NCI-H1048 (cell line): Measurements from ENCODE around the gene TTC7B.

Experiments used
- DNase-seq: peaks from one replicate; lab custom pipeline; 2025; lab: John Stamatoyannopoulos, UW

Gene TTC7B

GRCh38 chr14:90741682-90741946, 74.6 kb downstream of the TTC7B start:
- no peak for DNase-seq

- no peak for DNase-seq
These were observed 75.1 kb downstream of the TTC7B start for GRCh38 chr14:90740946-90741681.

GRCh38 chr14:90740081-90740480, 76.1 kb downstream of the TTC7B start:
- DNase-seq: no peak

GRCh38 chr14:90739318-90740068, 76.7 kb downstream of the TTC7B start:
- DNase-seq: no peak

GRCh38 chr14:90733139-90733808, 83.0 kb downstream of the TTC7B start:
- no peak for DNase-seq

- no peak for DNase-seq
These were observed 83.5 kb downstream of the TTC7B start for GRCh38 chr14:90732718-90733117.

GRCh38 chr14:90732139-90732538, 84.1 kb downstream of the TTC7B start:
- no peak for DNase-seq

GRCh38 chr14:90731487-90731886, 84.7 kb downstream of the TTC7B start:
- DNase-seq: no peak

GRCh38 chr14:90730206-90730766, 85.9 kb downstream of the TTC7B start:
- DNase-seq: no peak

GRCh38 chr14:90728951-90729350, 87.3 kb downstream of the TTC7B start:
- no peak for DNase-seq

GRCh38 chr14:90727082-90727481, 89.1 kb downstream of the TTC7B start:
- DNase-seq: no peak

GRCh38 chr14:90726656-90727055, 89.6 kb downstream of the TTC7B start:
- DNase-seq: no peak

- no peak for DNase-seq
These were observed 91.4 kb downstream of the TTC7B start for GRCh38 chr14:90724866-90725265.

GRCh38 chr14:90722590-90722989, 93.6 kb downstream of the TTC7B start:
- DNase-seq: no peak

- DNase-seq: no peak
These were observed 94.5 kb downstream of the TTC7B start for GRCh38 chr14:90721619-90722305.

GRCh38 chr14:90720832-90721231, 95.4 kb downstream of the TTC7B start:
- DNase-seq: no peak

GRCh38 chr14:90720336-90720735, 95.9 kb downstream of the TTC7B start:
- no peak for DNase-seq

GRCh38 chr14:90717916-90718315, 98.3 kb downstream of the TTC7B start:
- no peak for DNase-seq

GRCh38 chr14:90715993-90716392, 100.2 kb downstream of the TTC7B start:
- DNase-seq: no peak

GRCh38 chr14:90715495-90715894, 100.7 kb downstream of the TTC7B start:
- DNase-seq: no peak

- DNase-seq: no peak
These were observed 101.4 kb downstream of the TTC7B start for GRCh38 chr14:90714811-90715210.

GRCh38 chr14:90704738-90705392, 111.4 kb downstream of the TTC7B start:
- no peak for DNase-seq
